ENCODE results near the gene CADM4. TPM values are rescaled to one million over a fixed set of nuclear protein-coding genes. Genes with fewer than 3 reads are reported as not detected.
A peak's percentile ranks its signal among the peaks of the same experiment; 100 is the strongest.
"Not testable (repeated sequence)": the region's sequence is repeated elsewhere in the genome, so short reads cannot be mapped to it uniquely, and the experiment has no call there.

CADM4 gene
- total and polyA plus RNA-seq, 7 experiments from 2014 or later, result 0.34 to 2.0 (median 0.51) TPM

GRCh38 chr19:43600326-43600725, 39.3 kb downstream of the CADM4 start:
- H3K27me3 Mint-ChIP-seq; DNase-seq; H3K9me3 ChIP-seq (ENCODE audit: control insufficient read depth in 2 of 3, low read length in 3 of 3); H3K9me3 Mint-ChIP-seq; H3K4me3 ChIP-seq (ENCODE audit: low read length); H3K36me3 Mint-ChIP-seq; H3K27ac ChIP-seq (ENCODE audit: low read depth, low read length); intact Hi-C loops (cut with micrococcal nuclease); ATAC-seq; H3K27me3 ChIP-seq (ENCODE audit: control insufficient read depth in 2 of 2, insufficient read depth in 2 of 2, low read length in 2 of 2); H3K4me3 Mint-ChIP-seq: not testable (repeated sequence)
- POLR2A ChIA-PET, result interaction anchor here (0.6 to 1.1 kb wide), 3 partner anchors 9 to 16 kb away, joined by 3 to 5 read pairs (median 4); no protein-coding TSS in a partner anchor
- H3K36me3 ChIP-seq (ENCODE audit: control insufficient read depth in 2 of 3, insufficient read depth in 3 of 3, low read length in 3 of 3), result peaks cover 6 to 46% (median 12%) of the 10 kb centered on the region in 3 experiments
- CTCF ChIA-PET, result interaction anchor here (1.0 kb wide), 1 partner anchor 68 kb away, joined by 4 read pairs; no protein-coding TSS in a partner anchor
- peaks cover 19 to 33% (median 29%) of the 10 kb centered on the region in 7 donors for H3K4me1 Mint-ChIP-seq
- peaks cover 16 to 22% of the 10 kb centered on the region in 2 donors for H3K4me1 ChIP-seq (ENCODE audit: control insufficient read depth in 2 of 2, insufficient read depth in 2 of 2, low read length in 2 of 2)
- peak overlapping the region in 3 of 9 donors; percentile 12 to 79 (median 34) for H3K27ac Mint-ChIP-seq

- Mint-ChIP-seq H3K36me3 (peaks cover 0 to 9% (median 4%) of the 10 kb centered on the region in 5 donors), H3K27ac (peak overlapping the region in 5 of 9 donors; percentile 19 to 79 (median 65))
- intact Hi-C loops (cut with micrococcal nuclease), result loop anchor here in 1 of 2 donors (5.0 kb wide), 1 partner anchor 137 kb away; no protein-coding TSS in a partner anchor
Measured at GRCh38 chr19:43599635-43600295, 39.9 kb downstream of the CADM4 start.

GRCh38 chr19:43598445-43599240, 41.0 kb downstream of the CADM4 start:
- Mint-ChIP-seq H3K4me1 (peaks cover 22 to 42% (median 33%) of the 10 kb centered on the region in 7 donors), H3K27ac (peak overlapping the region in 5 of 9 donors; percentile 98 to 100 (median 100)), H3K36me3 (peaks cover 0 to 9% (median 3%) of the 10 kb centered on the region in 5 donors), H3K9me3 (peaks cover 0 to 5% (median 0%) of the 10 kb centered on the region in 11 donors), H3K27me3 (peaks cover 0 to 4% (median 0%) of the 10 kb centered on the region in 5 donors), H3K4me3 (peak overlapping the region in 3 of 10 donors; percentile 84 to 98 (median 94))
- H3K9me3 ChIP-seq (ENCODE audit: control insufficient read depth in 2 of 3, low read length in 3 of 3), result no peaks in the 10 kb centered on the region
- no peak for ATAC-seq
- H3K4me3 ChIP-seq (ENCODE audit: low read length), result no peak overlapping the region
- H3K4me1 ChIP-seq (ENCODE audit: control insufficient read depth in 2 of 2, insufficient read depth in 2 of 2, low read length in 2 of 2), result peaks cover 16 to 28% of the 10 kb centered on the region in 2 donors
- POLR2A ChIA-PET, result interaction anchor here (1.0 to 5.0 kb wide), 2 partner anchors 24 to 71 kb away, joined by 3 to 51 read pairs; partner anchors contain the start of genes PINLYP, PLAUR and XRCC1
- no peak for DNase-seq
- no peaks in the 10 kb centered on the region for H3K27me3 ChIP-seq (ENCODE audit: control insufficient read depth in 2 of 2, insufficient read depth in 2 of 2, low read length in 2 of 2)
- intact Hi-C loops (cut with micrococcal nuclease), result loop anchor here in 1 of 2 donors (5.0 kb wide), 1 partner anchor 136 kb away; no protein-coding TSS in a partner anchor
- H3K36me3 ChIP-seq (ENCODE audit: control insufficient read depth in 2 of 3, insufficient read depth in 3 of 3, low read length in 3 of 3), result peaks cover 6 to 47% (median 12%) of the 10 kb centered on the region in 3 experiments
- peak overlapping the region; percentile 95 for H3K27ac ChIP-seq (ENCODE audit: low read depth, low read length)
- CTCF ChIA-PET, result interaction anchor here (5.5 kb wide), 1 partner anchor 43 kb away, joined by 122 read pairs; no protein-coding TSS in a partner anchor

More at GRCh38 chr19:43599635-43600295, 39.9 kb downstream of the CADM4 start:
- Histone ChIP-seq H3K27ac (ENCODE audit: low read depth, low read length) (no peak overlapping the region), H3K27me3 (ENCODE audit: control insufficient read depth in 2 of 2, insufficient read depth in 2 of 2, low read length in 2 of 2) (no peaks in the 10 kb centered on the region), H3K9me3 (ENCODE audit: control insufficient read depth in 2 of 3, low read length in 3 of 3) (no peaks in the 10 kb centered on the region), H3K36me3 (ENCODE audit: control insufficient read depth in 2 of 3, insufficient read depth in 3 of 3, low read length in 3 of 3) (peaks cover 6 to 46% (median 12%) of the 10 kb centered on the region in 3 experiments), H3K4me3 (ENCODE audit: low read length) (no peak overlapping the region), H3K4me1 (ENCODE audit: control insufficient read depth in 2 of 2, insufficient read depth in 2 of 2, low read length in 2 of 2) (peaks cover 16 to 24% of the 10 kb centered on the region in 2 donors)
- DNase-seq (no peak), ATAC-seq (no peak)
- H3K4me3 Mint-ChIP-seq, result no peak overlapping the region
- peaks cover 0 to 4% (median 0%) of the 10 kb centered on the region in 5 donors for H3K27me3 Mint-ChIP-seq
- POLR2A ChIA-PET, result interaction anchor here (0.6 to 1.1 kb wide), 3 partner anchors 10 to 65 kb away, joined by 4 to 5 read pairs (median 5); no protein-coding TSS in a partner anchor
- CTCF ChIA-PET, result interaction anchor here (1.0 kb wide), 1 partner anchor 69 kb away, joined by 4 read pairs; no protein-coding TSS in a partner anchor
- peaks cover 0 to 5% (median 0%) of the 10 kb centered on the region in 11 donors for H3K9me3 Mint-ChIP-seq
- H3K4me1 Mint-ChIP-seq, result peaks cover 19 to 36% (median 29%) of the 10 kb centered on the region in 7 donors

GRCh38 chr19:43597876-43598275, 41.8 kb downstream of the CADM4 start:
- ATAC-seq, result no peak
- peaks cover 0 to 4% (median 0%) of the 10 kb centered on the region in 5 donors for H3K27me3 Mint-ChIP-seq
- DNase-seq, result no peak
- H3K4me1 ChIP-seq (ENCODE audit: control insufficient read depth in 2 of 2, insufficient read depth in 2 of 2, low read length in 2 of 2), result peaks cover 16 to 28% of the 10 kb centered on the region in 2 donors
- POLR2A ChIA-PET, result interaction anchor here (0.6 to 5.0 kb wide), 6 partner anchors 9 to 72 kb away, joined by 3 to 51 read pairs (median 4); partner anchors contain the start of genes PINLYP, PLAUR and XRCC1
- no peaks in the 10 kb centered on the region for H3K27me3 ChIP-seq (ENCODE audit: control insufficient read depth in 2 of 2, insufficient read depth in 2 of 2, low read length in 2 of 2)
- no peaks in the 10 kb centered on the region for H3K9me3 ChIP-seq (ENCODE audit: control insufficient read depth in 2 of 3, low read length in 3 of 3)
- H3K27ac ChIP-seq (ENCODE audit: low read depth, low read length), result peak overlapping the region; percentile 95
- CTCF ChIA-PET, result interaction anchor here (0.5 to 5.5 kb wide), 4 partner anchors 23 to 166 kb away, joined by 3 to 122 read pairs (median 20); partner anchors contain the start of genes PINLYP and XRCC1
- peaks cover 6 to 52% (median 11%) of the 10 kb centered on the region in 3 experiments for H3K36me3 ChIP-seq (ENCODE audit: control insufficient read depth in 2 of 3, insufficient read depth in 3 of 3, low read length in 3 of 3)
- intact Hi-C loops (cut with micrococcal nuclease), result loop anchor here in 1 of 2 donors (2.0 to 5.0 kb wide), 2 partner anchors 136 to 187 kb away; no protein-coding TSS in a partner anchor
- H3K27ac Mint-ChIP-seq, result peak overlapping the region; percentile 88 to 100 (median 99)
- peak overlapping the region; percentile 84 to 98 (median 95) for H3K4me3 Mint-ChIP-seq
- peaks cover 25 to 47% (median 37%) of the 10 kb centered on the region in 7 donors for H3K4me1 Mint-ChIP-seq
- H3K36me3 Mint-ChIP-seq, result peaks cover 0 to 13% (median 3%) of the 10 kb centered on the region in 5 donors
- peaks cover 0 to 5% (median 0%) of the 10 kb centered on the region in 11 donors for H3K9me3 Mint-ChIP-seq
- H3K4me3 ChIP-seq (ENCODE audit: low read length), result peak overlapping the region; percentile 81

- H3K27ac ChIP-seq (ENCODE audit: low read depth, low read length), result peak overlapping the region; percentile 95
- H3K36me3 ChIP-seq (ENCODE audit: control insufficient read depth in 2 of 3, insufficient read depth in 3 of 3, low read length in 3 of 3), result peaks cover 4 to 52% (median 6%) of the 10 kb centered on the region in 3 experiments
- H3K27ac Mint-ChIP-seq, result peak overlapping the region; percentile 98 to 100 (median 100)
- ATAC-seq, result no peak
- peaks cover 0 to 4% (median 0%) of the 10 kb centered on the region in 5 donors for H3K27me3 Mint-ChIP-seq
- peak overlapping the region; percentile 84 to 98 (median 95) for H3K4me3 Mint-ChIP-seq
- H3K4me1 ChIP-seq (ENCODE audit: control insufficient read depth in 2 of 2, insufficient read depth in 2 of 2, low read length in 2 of 2), result peaks cover 16 to 28% of the 10 kb centered on the region in 2 donors
- H3K4me1 Mint-ChIP-seq, result peaks cover 27 to 47% (median 37%) of the 10 kb centered on the region in 7 donors
- no peaks in the 10 kb centered on the region for H3K27me3 ChIP-seq (ENCODE audit: control insufficient read depth in 2 of 2, insufficient read depth in 2 of 2, low read length in 2 of 2)
- H3K9me3 ChIP-seq (ENCODE audit: control insufficient read depth in 2 of 3, low read length in 3 of 3), result no peaks in the 10 kb centered on the region
- peaks cover 0 to 15% (median 4%) of the 10 kb centered on the region in 5 donors for H3K36me3 Mint-ChIP-seq
- intact Hi-C loops (cut with micrococcal nuclease), result loop anchor here (1.0 to 5.0 kb wide), 17 partner anchors 17 to 338 kb away; partner anchors contain the start of genes PINLYP (in 2 of the 2), SMG9 (in 2 of the 2), XRCC1 (in 2 of the 2) and ZNF428 (in 2 of the 2)
- H3K9me3 Mint-ChIP-seq, result peaks cover 0 to 5% (median 0%) of the 10 kb centered on the region in 11 donors
- ChIA-PET CTCF (interaction anchor here (1.1 to 5.5 kb wide), 5 partner anchors 22 to 213 kb away, joined by 3 to 122 read pairs (median 8); partner anchors contain the start of genes PINLYP and XRCC1), POLR2A (interaction anchor here (0.6 to 5.0 kb wide), 10 partner anchors 10 to 93 kb away, joined by 3 to 51 read pairs (median 4); partner anchors contain the start of genes PHLDB3, PINLYP and XRCC1)
- peak overlapping the region; percentile 81 for H3K4me3 ChIP-seq (ENCODE audit: low read length)
- no peak for DNase-seq
Measured at GRCh38 chr19:43596842-43597461, 42.7 kb downstream of the CADM4 start.

All from naive thymus-derived CD4-positive, alpha-beta T cell (primary cell).